Ovary (tissue), 9 donors: ENCODE data around the gene BABAM2. TPM values are rescaled to one million over a fixed set of nuclear protein-coding genes. Genes with fewer than 3 reads are reported as not detected.

Experiments used
- DNase-seq, 5 donors: peaks; one replicate each; pipeline ENCODE4 v3.0.0-alpha.2; 2019 to 2020
- H3K27ac ChIP-seq, 2 donors: fragments of 200-600 bp; one replicate each; pipeline versions ENCODE4 v1.5.1 to v1.8.0; 2019 to 2022
- H3K27me3 ChIP-seq: fragments of 200-600 bp; one replicate; pipeline ENCODE4 v1.8.0; 2022
- H3K36me3 ChIP-seq: fragments of 200-600 bp; sonication (generic); one replicate; pipeline ENCODE4 v1.5.1; 2019
- H3K4me1 ChIP-seq: one replicate; pipeline ENCODE4 v1.8.1; 2013; ENCODE audit warnings: mild to moderate bottlenecking, moderate library complexity; ENCODE audit not compliant: insufficient read depth
- H3K4me3 ChIP-seq: fragments of 200-600 bp; sonication (generic); one replicate; pipeline ENCODE4 v1.5.1; 2017
- H3K9me3 ChIP-seq, 2 donors: fragments of 200-600 bp in 1 of 2; sonication (generic) in 1 of 2; one replicate each; pipeline versions ENCODE4 v1.5.1 to v1.8.1; 2013 to 2019; ENCODE audit warnings: mild to moderate bottlenecking in 1 of 2, moderate library complexity in 1 of 2
- CTCF ChIP-seq, 3 donors: fragments of 450-650 bp in 2 of 3; fragments of 200-600 bp in 1 of 3; IDR thresholded peaks; one replicate each; pipeline versions ENCODE4 v1.5.1 to v1.8.0; 2016 to 2022; ENCODE audit warnings: antibody characterized with exemption in 3 of 3, mild to moderate bottlenecking in 1 of 3
- EP300 ChIP-seq: sonication (generic); formaldehyde crosslinking; IDR thresholded peaks from one replicate; pipeline ENCODE4 v1.6.1; 2017; ENCODE audit warnings: antibody characterized with exemption
- POLR2A ChIP-seq: fragments of 450-650 bp; IDR thresholded peaks from one replicate; pipeline ENCODE4 v1.6.1; 2017; ENCODE audit warnings: antibody characterized with exemption, mild to moderate bottlenecking, moderate library complexity
- WGBS, 3 donors: extraction: QIAGEN DNeasy Blood & Tissue Kit in 1 of 3; methylation state at CpG; one replicate each; pipeline versions ENCODE4 v1.1.5 to v1.1.7; 2013 to 2017; 5-methylcytosine and 5-hydroxymethylcytosine counted together
- intact Hi-C, 4 donors: fragments of 100-400 bp; cut with DNase I; formaldehyde crosslinking; loops; one replicate each; pipeline versions ENCODE4 v1.11.0 to v1.15.1; 2022 to 2023
- polyA plus RNA-seq, 2 donors: library from polyadenylated mRNA; stranded (reverse); fragments of 200-250 nt in 1 of 2; fragments of 350-450 nt in 1 of 2; fragmentation: Illumina TruSeq in 1 of 2; extraction: RNeasy Lipid Tissue Mini Kit (QIAGEN cat#74804) in 1 of 2; gene quantifications; one replicate each; pipeline ENCODE4 v1.2.3, GENCODE V29; 2013 to 2014
- total RNA-seq, 7 donors: library from RNA; depleted of rRNA in 2 of 7; stranded (reverse); fragments of >200 nt in 2 of 7; fragmentation: NEBNext Ultra II Directional in 3 of 7; extraction: Animal tissue kit (Norgen Biotek cat#: 25700) in 3 of 7; gene quantifications; one replicate each; pipeline versions ENCODE4 v1.1.0 to v1.2.4, GENCODE V29; 2016 to 2023
- donor health status: DM: no; HTN: no; CAD: no; lungs with moderate emphysema.
- donor health status: DM: no; HTN: no; CAD: no.
- donor health status: Bipolar disorder and iron deficiency.
- donor health status: DM: yes; HTN: yes; CAD: no.
- donor health status: DM: no; HTN: no; CAD: no.
- donor health status: DM: yes; HTN: yes; CAD: no.

Gene BABAM2
- total and polyA plus RNA-seq, 9 donors: 22.0 to 96.7 (median 46.8) TPM

DNA sequence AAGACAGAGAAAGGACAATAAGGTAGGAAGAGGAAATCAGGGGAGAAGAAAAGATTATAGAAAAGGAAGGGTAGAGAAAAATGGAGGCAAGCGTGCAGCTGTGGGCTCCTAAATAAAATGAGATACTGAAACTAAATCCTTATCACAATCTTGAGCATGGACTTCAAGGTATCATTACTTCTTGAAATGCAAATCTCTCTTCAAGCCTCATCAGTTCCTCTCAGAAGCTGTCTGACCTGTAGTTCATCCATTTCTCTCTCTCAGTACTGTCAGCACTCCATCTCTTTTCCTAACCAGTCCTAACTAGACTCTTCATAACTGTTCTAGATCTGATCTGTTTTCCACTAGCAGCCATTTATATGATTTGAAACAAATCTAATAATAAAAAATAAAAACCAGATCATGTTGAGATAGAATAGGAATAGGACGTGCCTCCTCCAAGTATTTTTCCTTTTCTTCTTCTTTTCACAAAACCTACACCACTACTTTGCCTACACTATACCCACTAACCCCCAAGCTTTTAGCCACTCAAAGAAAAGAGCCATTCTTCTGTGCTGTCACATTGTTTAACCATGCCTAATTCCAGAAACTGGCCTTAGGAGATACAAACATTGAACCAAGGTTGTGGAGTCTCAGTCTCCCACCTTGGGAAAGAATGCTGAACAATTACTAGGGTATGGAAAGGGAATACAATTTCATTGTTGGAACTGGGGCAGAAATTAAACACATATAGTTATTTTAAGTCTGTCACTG is 21.1 kb downstream of the BABAM2 start:
- intact Hi-C loops: no loop called here
- DNase-seq: no peak
- H3K27ac ChIP-seq: no peak overlapping the region

GRCh38 chr2:27912512-27912911 is 22.0 kb downstream of the BABAM2 start:
- DNase-seq: no peak
- H3K9me3 ChIP-seq: no peaks in the 10 kb centered on the region
- H3K36me3 ChIP-seq: no peaks in the 10 kb centered on the region
- H3K4me3 ChIP-seq: no peak overlapping the region
- intact Hi-C loops: no loop called here
- no peak overlapping the region for H3K27ac ChIP-seq
- peaks cover 5% of the 10 kb centered on the region for H3K4me1 ChIP-seq
- 94 to 98% (median 98%) methylated on average over 2 of the region's 2 CpGs for WGBS, 3 donors
- TF ChIP-seq POLR2A (no peak), CTCF (IDR thresholded peaks at IDR 0.05) (no peak), EP300 (no peak)
- no peaks in the 10 kb centered on the region for H3K27me3 ChIP-seq

More for the DNA sequence above, 21.1 kb downstream of the BABAM2 start:
- H3K9me3 ChIP-seq: no peaks in the 10 kb centered on the region
- no peak overlapping the region for H3K4me3 ChIP-seq
- H3K36me3 ChIP-seq: no peaks in the 10 kb centered on the region
- no peaks in the 10 kb centered on the region for H3K27me3 ChIP-seq
- TF ChIP-seq CTCF (IDR thresholded peaks at IDR 0.05) (no peak), EP300 (no peak), POLR2A (no peak)
- peaks cover 5% of the 10 kb centered on the region for H3K4me1 ChIP-seq
- WGBS, 3 donors: 95 to 96% (median 96%) methylated on average over 2 of the region's 2 CpGs

- 90 to 95% (median 90%) methylated on average over 2 of the region's 2 CpGs for WGBS, 3 donors
- intact Hi-C loops: no loop called here
- no peaks in the 10 kb centered on the region for H3K9me3 ChIP-seq
- H3K36me3 ChIP-seq: no peaks in the 10 kb centered on the region
- no peak overlapping the region for H3K27ac ChIP-seq
- H3K27me3 ChIP-seq: no peaks in the 10 kb centered on the region
- H3K4me1 ChIP-seq: peaks cover 5% of the 10 kb centered on the region
- no peak for TF ChIP-seq EP300
- TF ChIP-seq CTCF (IDR thresholded peaks at IDR 0.05): no peak
- TF ChIP-seq POLR2A: no peak
- no peak overlapping the region for H3K4me3 ChIP-seq
- DNase-seq: no peak
These were observed 23.7 kb downstream of the BABAM2 start for GRCh38 chr2:27914041-27914804.

DNA sequence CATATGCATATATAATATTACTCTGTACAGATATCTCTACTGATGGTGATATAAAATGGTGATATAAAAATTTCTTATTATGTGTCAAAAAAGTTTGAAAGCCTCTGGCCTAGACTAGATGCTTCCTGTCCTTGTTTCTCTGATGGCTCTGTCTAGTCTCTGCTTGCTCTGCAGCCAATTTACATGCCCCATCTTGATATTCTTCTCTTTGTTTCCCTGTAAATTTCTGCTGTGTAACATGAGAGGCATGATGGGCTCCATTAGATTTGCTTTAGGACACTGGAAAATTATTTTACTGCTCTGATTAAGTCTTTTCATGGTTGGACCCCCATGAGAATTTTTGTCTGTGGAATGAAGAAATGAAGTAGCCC is 24.3 kb downstream of the BABAM2 start:
- Histone ChIP-seq H3K27ac (peak overlapping the region in 1 of 2 donors; percentile 17), H3K27me3 (no peaks in the 10 kb centered on the region), H3K36me3 (no peaks in the 10 kb centered on the region), H3K9me3 (no peaks in the 10 kb centered on the region), H3K4me1 (peaks cover 5% of the 10 kb centered on the region), H3K4me3 (no peak overlapping the region)
- intact Hi-C loops: no loop called here
- TF ChIP-seq CTCF (IDR thresholded peaks at IDR 0.05) (no peak), EP300 (no peak), POLR2A (no peak)
- no peak for DNase-seq
